ENCODE data around the gene LIN54.

Gene LIN54

GRCh38 chr4:82890901-82891706, 119.5 kb downstream of the LIN54 start, which contains the start of gene SEC31A:
Gene SEC31A, minus strand, starts transcription at chr4:82891153. Its CDS starts 9,217 bp downstream, at chr4:82881936.
- peak; percentile 96 to 97 for DNase-seq

GRCh38 chr4:82890528-82890900, 120.1 kb downstream of the LIN54 start:
- no peak for DNase-seq

DNA sequence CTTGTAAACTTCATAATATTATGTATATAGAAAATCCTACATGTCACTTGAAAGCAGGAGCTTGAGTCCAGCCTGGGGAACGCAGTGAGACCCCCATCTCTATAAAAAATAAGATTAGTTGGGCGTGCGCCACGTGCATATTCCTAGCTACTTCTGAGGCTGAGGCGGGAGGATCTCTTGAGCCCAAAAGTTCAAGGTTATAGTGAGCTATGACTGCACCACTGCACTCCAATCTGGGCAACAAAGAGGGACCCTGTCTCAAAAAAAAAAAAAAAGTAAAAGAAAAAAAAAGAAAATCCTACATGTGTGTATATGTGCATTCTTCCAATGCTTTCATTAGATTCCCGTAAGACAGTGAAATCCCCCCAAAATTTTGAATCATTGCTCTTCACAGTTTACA, 121.3 kb downstream of the LIN54 start:
- no peak for DNase-seq

GRCh38 chr4:82886147-82886942, 124.3 kb downstream of the LIN54 start:
- DNase-seq, result no peak

GRCh38 chr4:82885410-82885809, 125.2 kb downstream of the LIN54 start:
- DNase-seq, result no peak

Measured in inflammatory macrophage treated with lipopolysaccharide for 1 hour (primary cell).